DMS53 treated with DMSO at 0.1 percent for 48 hours (cell line): Measurements from ENCODE around the gene FSTL5.
"Not testable (repeated sequence)": the region's sequence is repeated elsewhere in the genome, so short reads cannot be mapped to it uniquely, and the experiment has no call there.

Experiments
- DNase-seq: peaks from one replicate; lab custom pipeline; 2025; ENCODE audit not compliant: unreplicated experiment; lab: John Stamatoyannopoulos, UW

The FSTL5 gene

GRCh38 chr4:161856711-161857326 is 307.0 kb downstream of the FSTL5 start:
- no peak for DNase-seq

GRCh38 chr4:161850631-161851030 is 313.2 kb downstream of the FSTL5 start:
- DNase-seq = no peak

GRCh38 chr4:161841759-161842158 is 322.0 kb downstream of the FSTL5 start:
- no peak for DNase-seq

GRCh38 chr4:161829591-161829990 is 334.2 kb downstream of the FSTL5 start:
- no peak for DNase-seq

- no peak for DNase-seq
Observed at GRCh38 chr4:161828061-161828460, 335.7 kb downstream of the FSTL5 start.

GRCh38 chr4:161827013-161827412 is 336.8 kb downstream of the FSTL5 start:
- no peak for DNase-seq

GRCh38 chr4:161823450-161823849 is 340.4 kb downstream of the FSTL5 start:
- no peak for DNase-seq

- no peak for DNase-seq
Observed at GRCh38 chr4:161822174-161822573, 341.6 kb downstream of the FSTL5 start.

GRCh38 chr4:161817914-161818313 is 345.9 kb downstream of the FSTL5 start:
- DNase-seq = no peak

- DNase-seq = no peak
Observed at GRCh38 chr4:161816958-161817357, 346.8 kb downstream of the FSTL5 start.

GRCh38 chr4:161815841-161816240 is 348.0 kb downstream of the FSTL5 start:
- DNase-seq = no peak

- no peak for DNase-seq
Observed at GRCh38 chr4:161813889-161814288, 349.9 kb downstream of the FSTL5 start.

GRCh38 chr4:161813389-161813788 is 350.4 kb downstream of the FSTL5 start:
- DNase-seq = no peak

GRCh38 chr4:161803171-161803570 is 360.6 kb downstream of the FSTL5 start:
- no peak for DNase-seq

- peak; percentile 85 for DNase-seq
Observed at GRCh38 chr4:161799710-161800109, 364.1 kb downstream of the FSTL5 start.

GRCh38 chr4:161792991-161793390 is 370.8 kb downstream of the FSTL5 start:
- no peak for DNase-seq

- no peak for DNase-seq
Observed at GRCh38 chr4:161791796-161792556, 371.8 kb downstream of the FSTL5 start.

- no peak for DNase-seq
Observed at GRCh38 chr4:161767116-161767515, 396.7 kb downstream of the FSTL5 start.

GRCh38 chr4:161762796-161763195 is 401.0 kb downstream of the FSTL5 start:
- DNase-seq = peak; percentile 0

- DNase-seq = no peak
Observed at GRCh38 chr4:161760008-161760407, 403.8 kb downstream of the FSTL5 start.

GRCh38 chr4:161758412-161758811 is 405.4 kb downstream of the FSTL5 start:
- DNase-seq = not testable (repeated sequence)

GRCh38 chr4:161728929-161729328 is 434.9 kb downstream of the FSTL5 start:
- no peak for DNase-seq

- no peak for DNase-seq
Observed at GRCh38 chr4:161721947-161722346, 441.9 kb downstream of the FSTL5 start.
